ENCODE results near the gene CNN2.

Gene CNN2

DNA sequence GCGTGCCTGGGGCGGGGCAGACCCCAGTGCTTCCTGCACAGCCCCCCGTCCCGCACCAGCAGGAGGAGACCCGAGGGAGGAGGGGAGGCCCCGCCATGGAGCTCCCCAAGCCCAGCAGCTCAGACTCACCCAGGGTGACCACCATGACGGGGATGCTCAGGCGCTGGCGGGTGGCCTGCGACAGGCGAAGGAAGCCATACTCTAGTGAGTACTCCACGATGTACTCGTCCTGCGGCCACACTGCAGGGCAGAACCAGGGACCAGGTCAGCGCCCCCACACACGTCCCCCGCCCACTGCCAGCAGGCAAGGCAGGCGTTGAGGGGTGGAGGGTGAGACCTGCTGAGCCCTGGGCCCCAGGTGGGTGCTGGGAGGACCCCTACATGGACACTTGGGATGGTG lies 14.1 kb upstream of the CNN2 start:
- H3K4me1 ChIP-seq (ENCODE audit: control insufficient read depth, insufficient read depth, low read length, poor library complexity, severe bottlenecking), result peaks cover 19% of the 10 kb centered on the region
- 94 to 97% methylated on average over 17 to 18 of the region's 18 CpGs for WGBS, 2 experiments (ENCODE audit: insufficient coverage in 2 of 2)
- H3K27ac ChIP-seq (ENCODE audit: low read depth, low read length, severe bottlenecking), result no peak overlapping the region
- H3K4me3 ChIP-seq (ENCODE audit: extremely low read depth, insufficient read depth, low read length, poor library complexity, severe bottlenecking), result no peak overlapping the region
- peaks cover 54% of the 10 kb centered on the region for H3K36me3 ChIP-seq (ENCODE audit: control insufficient read depth, insufficient read depth, low read length)
- H3K9me3 ChIP-seq (ENCODE audit: control insufficient read depth, low read length), result no peaks in the 10 kb centered on the region

DNA sequence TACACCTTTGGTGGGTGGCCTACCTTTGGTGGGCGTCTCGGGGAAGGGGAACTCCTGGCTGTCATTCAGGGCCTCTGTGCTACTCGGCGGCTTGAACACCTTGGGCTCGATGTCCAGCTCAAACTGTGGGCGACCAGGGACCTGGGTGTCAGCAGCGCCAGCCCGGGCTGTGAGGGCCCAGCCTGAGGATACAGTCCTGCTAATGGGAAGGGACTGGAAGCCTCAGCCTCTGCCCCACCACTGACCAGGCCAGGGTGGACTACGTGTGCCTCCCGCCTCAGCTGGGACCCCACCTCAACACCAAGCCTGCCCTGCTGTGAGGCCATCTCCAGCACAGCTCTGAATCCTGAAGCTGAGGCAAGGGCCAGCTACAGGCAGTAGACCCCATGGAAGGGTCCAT lies 13.2 kb upstream of the CNN2 start:
- Histone ChIP-seq H3K4me1 (ENCODE audit: control insufficient read depth, insufficient read depth, low read length, poor library complexity, severe bottlenecking) (peaks cover 28% of the 10 kb centered on the region), H3K27ac (ENCODE audit: low read depth, low read length, severe bottlenecking) (no peak overlapping the region), H3K4me3 (ENCODE audit: extremely low read depth, insufficient read depth, low read length, poor library complexity, severe bottlenecking) (no peak overlapping the region), H3K9me3 (ENCODE audit: control insufficient read depth, low read length) (no peaks in the 10 kb centered on the region), H3K36me3 (ENCODE audit: control insufficient read depth, insufficient read depth, low read length) (peaks cover 57% of the 10 kb centered on the region)
- WGBS, 2 experiments (ENCODE audit: insufficient coverage in 2 of 2), result 95 to 99% methylated on average over 8 to 10 of the region's 10 CpGs

DNA sequence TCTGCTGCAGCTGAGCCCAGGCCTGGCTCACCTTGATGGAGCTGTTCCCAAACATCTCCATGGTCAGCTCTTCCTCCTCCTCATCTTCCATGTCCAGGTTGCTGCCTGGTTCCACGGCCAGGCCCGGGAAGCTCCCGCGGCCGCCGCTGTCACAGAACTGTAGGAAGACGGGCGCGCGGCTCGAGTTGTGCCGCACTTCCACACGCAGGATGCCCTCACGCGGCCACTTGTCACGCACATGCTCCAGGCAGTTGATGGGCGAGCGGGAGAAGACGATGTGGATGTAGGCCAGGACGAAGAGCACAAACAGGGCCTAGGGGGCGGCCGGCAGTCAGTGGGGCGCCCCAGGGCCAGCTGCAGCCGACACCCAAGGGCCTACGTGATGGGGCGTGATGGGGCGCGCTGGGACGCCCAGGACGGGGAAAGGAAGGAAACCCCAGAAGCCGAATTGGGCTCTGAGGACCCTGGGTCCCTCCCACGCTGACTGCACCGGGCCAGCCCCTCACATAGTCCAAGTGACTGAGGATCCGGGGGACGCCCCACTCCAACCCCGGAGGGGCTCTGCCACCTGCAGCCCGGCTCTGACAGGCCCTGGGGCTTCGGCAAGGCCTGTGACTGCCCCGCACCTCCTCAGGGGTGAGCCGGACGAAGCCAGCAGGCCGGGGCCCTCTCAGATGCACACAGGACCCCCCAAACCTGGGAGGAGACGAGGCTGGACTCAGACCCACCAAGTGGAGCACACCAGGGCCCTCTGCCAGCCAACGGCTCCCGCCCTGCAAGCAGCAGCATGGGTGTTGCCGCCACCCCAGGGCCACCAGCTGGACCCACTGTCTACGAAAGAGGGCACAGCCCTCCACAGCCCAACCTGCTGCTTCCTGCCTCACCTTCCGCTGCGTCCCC lies 12.0 kb upstream of the CNN2 start:
- 95 to 96% methylated on average over 41 to 49 of the region's 49 CpGs for WGBS, 2 experiments (ENCODE audit: insufficient coverage in 2 of 2)
- Histone ChIP-seq H3K27ac (ENCODE audit: low read depth, low read length, severe bottlenecking) (no peak overlapping the region), H3K4me1 (ENCODE audit: control insufficient read depth, insufficient read depth, low read length, poor library complexity, severe bottlenecking) (peaks cover 36% of the 10 kb centered on the region), H3K36me3 (ENCODE audit: control insufficient read depth, insufficient read depth, low read length) (peaks cover 65% of the 10 kb centered on the region), H3K9me3 (ENCODE audit: control insufficient read depth, low read length) (no peaks in the 10 kb centered on the region), H3K4me3 (ENCODE audit: extremely low read depth, insufficient read depth, low read length, poor library complexity, severe bottlenecking) (no peak overlapping the region)

DNA sequence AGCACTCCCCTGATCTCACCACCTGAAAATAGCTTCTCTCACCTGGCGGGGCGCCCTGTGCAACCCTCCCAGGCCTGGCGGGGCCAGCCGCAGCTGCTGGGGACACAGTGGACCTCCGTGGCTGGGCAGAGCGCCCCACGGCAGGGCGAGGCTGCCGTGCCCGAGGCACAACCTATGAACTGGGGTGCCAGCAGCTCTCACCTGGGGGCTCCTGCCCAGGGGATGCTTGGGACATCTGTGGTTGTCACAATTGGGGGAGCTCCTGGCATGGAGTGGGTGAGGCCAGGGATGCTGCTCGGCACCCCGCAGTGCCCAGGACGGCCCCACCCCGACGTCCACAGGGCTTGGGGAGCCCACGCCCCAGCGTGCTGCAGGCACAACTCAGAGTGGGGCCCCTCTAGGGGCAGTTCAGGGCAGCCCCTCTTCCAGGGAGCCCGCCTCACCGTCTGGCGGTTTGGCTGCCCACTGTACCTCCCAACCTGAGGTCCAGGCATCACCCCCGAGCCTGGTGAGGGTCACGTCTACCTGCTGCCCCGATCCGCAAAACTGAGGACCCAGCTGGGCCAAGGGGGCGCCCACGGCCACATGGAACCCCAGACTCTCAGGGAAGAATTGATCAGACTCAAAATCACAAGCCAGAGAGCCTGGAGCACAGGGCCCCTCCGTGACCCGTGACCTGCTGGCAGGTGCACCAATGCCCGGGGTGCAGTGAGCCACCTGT lies 11.2 kb upstream of the CNN2 start:
- Histone ChIP-seq H3K4me3 (ENCODE audit: extremely low read depth, insufficient read depth, low read length, poor library complexity, severe bottlenecking) (no peak overlapping the region), H3K27ac (ENCODE audit: low read depth, low read length, severe bottlenecking) (no peak overlapping the region), H3K9me3 (ENCODE audit: control insufficient read depth, low read length) (no peaks in the 10 kb centered on the region), H3K4me1 (ENCODE audit: control insufficient read depth, insufficient read depth, low read length, poor library complexity, severe bottlenecking) (peaks cover 41% of the 10 kb centered on the region), H3K36me3 (ENCODE audit: control insufficient read depth, insufficient read depth, low read length) (peaks cover 60% of the 10 kb centered on the region)
- 92 to 97% methylated on average over 29 of the region's 29 CpGs for WGBS, 2 experiments (ENCODE audit: insufficient coverage in 2 of 2)

DNA sequence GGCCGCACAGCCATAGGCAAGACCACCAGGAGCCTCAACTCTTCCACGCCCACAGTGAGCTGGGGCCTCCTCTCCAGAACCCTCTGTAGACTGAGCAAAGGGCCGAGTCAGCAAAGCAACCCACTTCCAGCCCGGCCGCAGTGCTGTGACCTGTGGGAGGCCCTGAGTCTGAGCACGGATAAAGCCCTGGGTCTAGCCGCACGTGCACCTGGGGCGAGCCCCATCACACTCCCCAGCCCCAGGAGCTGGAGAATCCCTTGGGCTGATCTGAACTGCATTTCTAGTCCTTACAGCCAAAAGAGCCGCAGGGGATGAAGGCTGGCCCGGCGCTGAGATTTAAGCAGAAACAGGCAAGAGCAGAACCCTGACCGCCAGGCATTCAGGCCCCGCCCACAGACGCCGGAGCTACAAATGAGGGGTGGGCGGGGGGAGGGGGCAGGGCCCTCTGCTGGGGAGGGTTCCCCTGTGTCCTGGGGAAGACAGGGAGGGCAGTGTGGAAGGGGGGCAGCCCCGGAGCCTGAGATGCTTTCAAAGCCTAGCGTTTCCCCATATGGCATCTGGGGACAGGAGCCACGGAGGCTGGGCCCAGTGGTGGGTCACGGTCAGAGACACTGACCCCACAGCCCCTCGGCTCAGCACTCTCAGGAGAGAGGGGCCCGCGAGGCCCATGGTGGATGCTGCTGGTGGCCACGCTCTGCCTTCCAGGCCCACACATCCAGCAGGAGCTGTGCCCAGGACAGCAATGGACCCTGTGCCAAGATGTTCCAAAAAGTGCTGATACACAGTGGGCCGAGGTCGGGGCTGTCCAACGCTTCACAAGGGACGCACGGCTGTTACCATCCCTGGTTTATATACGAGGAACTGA lies 10.4 kb upstream of the CNN2 start:
- WGBS, 2 experiments (ENCODE audit: insufficient coverage in 2 of 2), result 61 to 70% methylated on average over 20 to 27 of the region's 31 CpGs
- Histone ChIP-seq H3K9me3 (ENCODE audit: control insufficient read depth, low read length) (no peaks in the 10 kb centered on the region), H3K36me3 (ENCODE audit: control insufficient read depth, insufficient read depth, low read length) (peaks cover 55% of the 10 kb centered on the region), H3K4me1 (ENCODE audit: control insufficient read depth, insufficient read depth, low read length, poor library complexity, severe bottlenecking) (peaks cover 41% of the 10 kb centered on the region), H3K27ac (ENCODE audit: low read depth, low read length, severe bottlenecking) (peak overlapping the region; percentile 57), H3K4me3 (ENCODE audit: extremely low read depth, insufficient read depth, low read length, poor library complexity, severe bottlenecking) (no peak overlapping the region)

DNA sequence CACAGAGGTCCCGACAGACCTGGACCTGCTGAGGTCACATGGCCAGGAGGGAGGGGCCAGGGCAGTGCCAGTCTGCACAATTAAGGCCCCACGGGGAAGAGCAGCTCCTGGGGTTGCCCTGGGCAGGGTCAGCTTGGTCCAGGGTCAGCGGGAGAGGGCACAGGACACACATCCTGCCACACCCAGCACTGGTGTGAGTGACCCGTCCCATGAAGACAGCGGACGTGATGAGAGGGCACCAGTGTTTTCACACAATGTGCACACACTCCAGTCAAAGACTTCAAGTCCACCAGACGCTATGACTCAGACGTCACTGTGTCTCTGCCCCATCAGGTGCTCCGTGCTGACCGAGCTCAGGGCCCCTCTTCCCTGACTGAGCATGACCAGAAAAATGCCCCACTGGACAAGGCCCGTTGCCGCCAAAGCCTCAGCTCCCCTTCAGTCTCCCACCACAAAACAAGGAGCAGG lies 9.7 kb upstream of the CNN2 start:
- peaks cover 50% of the 10 kb centered on the region for H3K36me3 ChIP-seq (ENCODE audit: control insufficient read depth, insufficient read depth, low read length)
- H3K4me3 ChIP-seq (ENCODE audit: extremely low read depth, insufficient read depth, low read length, poor library complexity, severe bottlenecking), result no peak overlapping the region
- no peaks in the 10 kb centered on the region for H3K9me3 ChIP-seq (ENCODE audit: control insufficient read depth, low read length)
- peaks cover 41% of the 10 kb centered on the region for H3K4me1 ChIP-seq (ENCODE audit: control insufficient read depth, insufficient read depth, low read length, poor library complexity, severe bottlenecking)
- H3K27ac ChIP-seq (ENCODE audit: low read depth, low read length, severe bottlenecking), result peak overlapping the region; percentile 57
- WGBS, 2 experiments (ENCODE audit: insufficient coverage in 2 of 2), result 70 to 73% methylated on average over 9 to 12 of the region's 12 CpGs

DNA sequence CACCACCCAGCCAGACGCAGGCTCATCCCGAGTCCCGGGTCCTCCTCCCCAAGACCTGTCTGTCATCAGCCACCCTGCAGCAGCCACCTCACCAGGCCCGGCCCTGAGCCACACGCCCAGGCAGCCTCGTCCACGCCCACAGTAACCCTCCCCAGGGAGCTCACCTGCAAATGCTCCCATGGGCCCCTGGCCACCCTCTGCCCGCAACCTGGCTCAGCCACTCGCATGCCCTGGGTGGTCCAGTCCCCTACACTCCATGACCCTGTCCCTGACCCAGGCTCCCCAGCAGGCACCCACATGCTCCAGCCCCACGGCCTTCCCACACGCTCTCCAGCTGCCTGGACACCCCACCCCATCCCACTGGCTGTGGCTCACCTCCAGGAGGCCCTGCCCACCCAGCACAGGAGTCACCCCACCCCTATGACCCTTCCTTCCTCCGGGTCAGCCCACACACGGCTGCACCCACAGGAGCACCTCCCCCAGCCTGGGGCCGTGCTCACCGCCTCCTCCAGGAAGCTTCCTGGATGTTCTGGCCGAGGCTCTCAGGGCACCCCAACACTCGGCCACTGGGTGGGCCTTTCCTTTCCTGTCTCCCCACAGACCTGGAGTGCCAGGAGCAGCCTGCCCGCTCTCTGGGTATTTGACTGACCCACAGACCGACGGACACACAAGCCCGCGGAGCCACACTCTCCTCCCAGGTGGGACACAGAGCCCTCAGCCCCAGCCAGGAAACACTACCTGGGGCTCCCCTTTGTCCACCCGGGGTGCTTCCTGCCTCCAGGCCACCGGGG lies 9.1 kb upstream of the CNN2 start:
- H3K27ac ChIP-seq (ENCODE audit: low read depth, low read length, severe bottlenecking), result peak overlapping the region; percentile 29
- no peak overlapping the region for H3K4me3 ChIP-seq (ENCODE audit: extremely low read depth, insufficient read depth, low read length, poor library complexity, severe bottlenecking)
- WGBS, 2 experiments (ENCODE audit: insufficient coverage in 2 of 2), result 85 to 90% methylated on average over 16 to 24 of the region's 24 CpGs
- peaks cover 41% of the 10 kb centered on the region for H3K4me1 ChIP-seq (ENCODE audit: control insufficient read depth, insufficient read depth, low read length, poor library complexity, severe bottlenecking)
- peaks cover 43% of the 10 kb centered on the region for H3K36me3 ChIP-seq (ENCODE audit: control insufficient read depth, insufficient read depth, low read length)
- H3K9me3 ChIP-seq (ENCODE audit: control insufficient read depth, low read length), result no peaks in the 10 kb centered on the region

DNA sequence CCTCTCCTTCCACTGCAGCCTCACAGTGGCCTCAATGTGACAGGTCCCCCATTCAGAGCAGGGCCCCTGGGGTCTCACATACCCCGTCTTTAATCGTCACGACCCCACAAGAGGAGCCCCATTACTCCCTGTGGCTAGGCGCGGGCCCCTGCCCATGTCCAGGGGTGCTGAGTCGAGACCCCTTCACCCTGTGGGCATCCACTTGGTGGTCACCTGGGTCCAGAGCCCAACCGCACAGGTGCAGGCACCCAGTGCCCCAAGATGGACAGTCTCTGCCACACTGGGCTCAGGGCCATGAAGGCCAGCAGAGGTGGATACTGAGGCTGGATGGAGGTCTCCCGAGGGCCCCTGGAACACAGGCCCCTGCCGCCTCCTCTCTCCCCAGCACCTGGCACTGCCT lies 8.5 kb upstream of the CNN2 start:
- WGBS, 2 experiments (ENCODE audit: insufficient coverage in 2 of 2), result 93 to 94% methylated on average over 7 to 9 of the region's 9 CpGs
- Histone ChIP-seq H3K27ac (ENCODE audit: low read depth, low read length, severe bottlenecking) (no peak overlapping the region), H3K4me3 (ENCODE audit: extremely low read depth, insufficient read depth, low read length, poor library complexity, severe bottlenecking) (no peak overlapping the region), H3K36me3 (ENCODE audit: control insufficient read depth, insufficient read depth, low read length) (peaks cover 37% of the 10 kb centered on the region), H3K4me1 (ENCODE audit: control insufficient read depth, insufficient read depth, low read length, poor library complexity, severe bottlenecking) (peaks cover 41% of the 10 kb centered on the region), H3K9me3 (ENCODE audit: control insufficient read depth, low read length) (no peaks in the 10 kb centered on the region)

DNA sequence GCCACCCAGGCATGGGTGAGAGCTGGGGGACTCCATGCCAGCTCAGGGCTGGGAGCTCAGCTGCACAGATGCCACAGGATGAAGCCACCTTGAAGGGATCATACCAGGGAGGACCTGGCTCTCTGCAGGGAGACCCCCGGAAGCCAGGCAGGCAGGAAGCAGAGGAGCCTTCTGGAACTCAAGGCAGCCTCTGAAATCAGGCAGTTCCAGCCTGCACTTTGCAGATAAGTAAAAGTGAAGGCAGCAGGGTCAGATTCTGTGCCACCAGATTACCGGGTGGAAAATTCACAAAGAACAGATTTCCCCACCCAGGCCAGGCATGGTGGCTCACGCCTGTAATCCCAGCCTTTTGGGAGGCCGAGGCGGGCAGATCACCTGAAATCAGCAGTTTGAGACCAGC lies 8.0 kb upstream of the CNN2 start:
- H3K36me3 ChIP-seq (ENCODE audit: control insufficient read depth, insufficient read depth, low read length), result peaks cover 32% of the 10 kb centered on the region
- H3K9me3 ChIP-seq (ENCODE audit: control insufficient read depth, low read length), result no peaks in the 10 kb centered on the region
- no peak overlapping the region for H3K27ac ChIP-seq (ENCODE audit: low read depth, low read length, severe bottlenecking)
- H3K4me3 ChIP-seq (ENCODE audit: extremely low read depth, insufficient read depth, low read length, poor library complexity, severe bottlenecking), result no peak overlapping the region
- 92 to 94% methylated on average over 2 to 5 of the region's 5 CpGs for WGBS, 2 experiments (ENCODE audit: insufficient coverage in 2 of 2)
- peaks cover 41% of the 10 kb centered on the region for H3K4me1 ChIP-seq (ENCODE audit: control insufficient read depth, insufficient read depth, low read length, poor library complexity, severe bottlenecking)
